IMR-90 (cell line): ENCODE results near the gene P2RX3. TPM values are rescaled to one million over a fixed set of nuclear protein-coding genes. Genes with fewer than 3 reads are reported as not detected.

Experiments
- ATAC-seq: fragments of 200-7000 bp; cut with Tn5 transposase; 2 replicates; pipeline ENCODE4 v1.9.1; 2020; ENCODE audit warnings: low read depth, mild to moderate bottlenecking, moderate library complexity
- BruUV-seq: library from RNA; stranded (reverse); fragments of 400-500 nt; replicated peaks from 2 replicates; lab custom pipeline; 2021; lab: Mats Ljungman, UMichigan
- CTCF ChIA-PET: fragments of 300-600 bp; formaldehyde crosslinking; extraction: SDS; loops from one replicate; lab custom pipeline; 2021; ENCODE audit warnings: antibody characterized with exemption; lab: Yijun Ruan, JAX
- POLR2A ChIA-PET: fragments of 300-600 bp; sonication (Branson Sonifier 250); formaldehyde crosslinking; loops from one replicate; lab custom pipeline; 2022; ENCODE audit warnings: antibody characterized with exemption; ENCODE audit not compliant: unreplicated experiment; lab: Charles Lee
- DNase-seq: peaks from one replicate; pipeline ENCODE4 v3.0.0; 2013
- H2AFZ ChIP-seq: replicated peaks from 2 replicates; pipeline ENCODE3; 2013; ENCODE audit warnings: low read length, mild to moderate bottlenecking; ENCODE audit not compliant: poor library complexity
- H2AK5ac ChIP-seq: 2 replicates; pipeline ENCODE4 v1.6.1; 2013; ENCODE audit warnings: low read depth, low read length, inconsistent platforms
- H2AK9ac ChIP-seq: replicated peaks from 2 replicates; pipeline ENCODE3; 2013; ENCODE audit warnings: mild to moderate bottlenecking, low read depth, low read length, moderate library complexity; ENCODE audit not compliant: poor library complexity
- H2BK120ac ChIP-seq: 2 replicates; pipeline ENCODE4 v1.6.1; 2013; ENCODE audit warnings: low read depth, low read length, inconsistent platforms
- H2BK15ac ChIP-seq: 3 replicates; pipeline ENCODE4 v1.6.1; 2013; ENCODE audit warnings: low read depth, low read length, inconsistent platforms
- H2BK20ac ChIP-seq: 2 replicates; pipeline ENCODE4 v1.6.1; 2013; ENCODE audit warnings: low read depth, mild to moderate bottlenecking, inconsistent platforms, low read length, moderate library complexity
- H2BK5ac ChIP-seq: 2 replicates; pipeline ENCODE4 v1.6.1; 2013; ENCODE audit warnings: mild to moderate bottlenecking, low read depth, low read length, inconsistent platforms; ENCODE audit not compliant: poor library complexity, severe bottlenecking
- H3K14ac ChIP-seq: replicated peaks from 2 replicates; pipeline ENCODE4 v1.6.1; 2013; ENCODE audit warnings: low read depth, low read length, inconsistent platforms
- H3K18ac ChIP-seq: 2 replicates; pipeline ENCODE4 v1.6.1; 2013; ENCODE audit warnings: low read depth, low read length, control low read depth
- H3K23ac ChIP-seq: 2 replicates; pipeline ENCODE4 v1.6.1; 2013; ENCODE audit warnings: low read depth, low read length, inconsistent platforms
- H3K27ac ChIP-seq: 2 replicates; pipeline ENCODE4 v1.5.1; 2013; ENCODE audit warnings: mild to moderate bottlenecking, control low read depth, low read length; ENCODE audit not compliant: insufficient read depth
- H3K27me3 ChIP-seq: 2 replicates; pipeline ENCODE4 v1.6.1; 2013; ENCODE audit warnings: low read length; ENCODE audit not compliant: control insufficient read depth, insufficient read depth
- H3K36me3 ChIP-seq: 2 replicates; pipeline ENCODE4 v1.6.1; 2013; ENCODE audit warnings: low read length, mixed read lengths; ENCODE audit not compliant: control insufficient read depth, insufficient read depth
- H3K4ac ChIP-seq: 2 replicates; pipeline ENCODE4 v1.6.1; 2013; ENCODE audit warnings: low read depth, low read length, inconsistent platforms
- H3K4me1 ChIP-seq: 2 replicates; pipeline ENCODE4 v1.6.1; 2013; ENCODE audit warnings: low read length, mixed read lengths; ENCODE audit not compliant: control insufficient read depth, insufficient read depth
- H3K4me2 ChIP-seq: 2 replicates; pipeline ENCODE4 v1.6.1; 2013; ENCODE audit warnings: low read depth, mild to moderate bottlenecking, control low read depth, low read length, moderate library complexity
- H3K4me3 ChIP-seq: 2 replicates; pipeline ENCODE4 v1.5.1; 2013; ENCODE audit warnings: low read depth, mild to moderate bottlenecking, control low read depth, low read length, moderate library complexity; ENCODE audit not compliant: insufficient read depth
- H3K56ac ChIP-seq: 2 replicates; pipeline ENCODE4 v1.6.1; 2013; ENCODE audit warnings: low read length, inconsistent platforms; ENCODE audit not compliant: insufficient read depth; ENCODE audit errors: extremely low read depth
- H3K79me1 ChIP-seq, 2 experiments: 2 replicates each; pipeline ENCODE4 v1.6.1; 2013; ENCODE audit warnings: low read length in 2 of 2, inconsistent platforms in 1 of 2, low read depth in 1 of 2
- H3K9ac ChIP-seq: 2 replicates; pipeline ENCODE4 v1.6.1; 2013; ENCODE audit warnings: low read depth, low read length, control low read depth
- H3K9me1 ChIP-seq: 2 replicates; pipeline ENCODE4 v1.6.1; 2013; ENCODE audit warnings: low read length, inconsistent platforms; ENCODE audit not compliant: insufficient read depth
- H3K9me3 ChIP-seq: 2 replicates; pipeline ENCODE4 v1.6.1; 2013; ENCODE audit warnings: low read length; ENCODE audit not compliant: control insufficient read depth, insufficient read depth
- H4K20me1 ChIP-seq: 2 replicates; pipeline ENCODE4 v1.6.1; 2013; ENCODE audit warnings: low read length, inconsistent platforms; ENCODE audit not compliant: insufficient read depth
- H4K5ac ChIP-seq: 2 replicates; pipeline ENCODE4 v1.6.1; 2013; ENCODE audit warnings: mild to moderate bottlenecking, low read depth, low read length, control low read depth
- H4K8ac ChIP-seq, 2 experiments: 2 replicates each; pipeline ENCODE4 v1.6.1; 2013; ENCODE audit warnings: low read depth in 2 of 2, low read length in 2 of 2, control low read depth in 1 of 2, inconsistent platforms in 1 of 2
- H4K91ac ChIP-seq: 2 replicates; pipeline ENCODE4 v1.6.1; 2013; ENCODE audit warnings: low read depth, low read length, inconsistent platforms; ENCODE audit not compliant: insufficient read depth
- CEBPB ChIP-seq: IDR thresholded peaks from 2 replicates; pipeline ENCODE4 v1.6.1; 2012; ENCODE audit warnings: low read depth, low read length, improper control_type of control experiment
- CHD1 ChIP-seq: IDR thresholded peaks from 2 replicates; pipeline ENCODE4 v1.6.1; 2012; ENCODE audit warnings: low read depth, low read length, improper control_type of control experiment
- FOS ChIP-seq: fragments of 150-350 bp; IDR thresholded peaks from 2 replicates; pipeline ENCODE4 v1.6.1; 2016; ENCODE audit warnings: low read depth, low read length
- MAFK ChIP-seq: IDR thresholded peaks from 2 replicates; pipeline ENCODE4 v1.6.1; 2012; ENCODE audit warnings: low read depth, low read length, improper control_type of control experiment
- NFE2L2 ChIP-seq: fragments of 150-350 bp; IDR thresholded peaks from 2 replicates; pipeline ENCODE4 v1.6.1; 2016; ENCODE audit warnings: low read depth, mild to moderate bottlenecking, low read length
- RAD21 ChIP-seq: IDR thresholded peaks from 2 replicates; pipeline ENCODE4 v1.6.1; 2012; ENCODE audit warnings: low read length, improper control_type of control experiment
- RCOR1 ChIP-seq: IDR thresholded peaks from 2 replicates; pipeline ENCODE4 v1.6.1; 2012; ENCODE audit warnings: mild to moderate bottlenecking, low read length, improper control_type of control experiment; ENCODE audit not compliant: insufficient replicate concordance
- WGBS, 2 experiments: methylation state at CpG; one replicate each; pipeline versions ENCODE4 v1.1.5 to v1.1.7; 2013; ENCODE audit warnings: missing lambda C conversion rate in 2 of 2; ENCODE audit not compliant: insufficient read length in 1 of 2; ENCODE audit errors: extremely low coverage in 2 of 2; 5-methylcytosine and 5-hydroxymethylcytosine counted together
- dilution Hi-C: fragments of 300-500 bp; cut with HindIII; formaldehyde crosslinking; loops from one replicate; pipeline ENCODE4 v1.14.3; 2018; ENCODE audit warnings: low sequenced_read_pairs; ENCODE audit not compliant: unreplicated experiment
- in situ Hi-C: fragments of 300-500 bp; cut with MboI; formaldehyde crosslinking; loops from 3 replicates; pipeline ENCODE4 v1.14.3; 2019; ENCODE audit warnings: low sequenced_read_pairs, inconsistent platforms, mixed read lengths
- intact Hi-C: fragments of 100-400 bp; cut with micrococcal nuclease; formaldehyde crosslinking; loops from 2 replicates; pipeline ENCODE4 v1.10.0; 2022
- polyA plus RNA-seq, 3 experiments: library from polyadenylated mRNA; depleted of rRNA; stranded (reverse); fragments of >200 nt; gene quantifications; 2 replicates each; pipeline ENCODE4 v1.2.3, GENCODE V29; 2012; ENCODE audit warnings: low replicate concordance in 1 of 3
- total RNA-seq: library from RNA; depleted of rRNA; stranded (reverse); fragments of >200 nt; gene quantifications from 2 replicates; pipeline ENCODE4 v1.2.3, GENCODE V29; 2012

Gene P2RX3
- total and polyA plus RNA-seq, 2 of the 4 experiments (the other 2 are of a cell fraction): not detected

DNA sequence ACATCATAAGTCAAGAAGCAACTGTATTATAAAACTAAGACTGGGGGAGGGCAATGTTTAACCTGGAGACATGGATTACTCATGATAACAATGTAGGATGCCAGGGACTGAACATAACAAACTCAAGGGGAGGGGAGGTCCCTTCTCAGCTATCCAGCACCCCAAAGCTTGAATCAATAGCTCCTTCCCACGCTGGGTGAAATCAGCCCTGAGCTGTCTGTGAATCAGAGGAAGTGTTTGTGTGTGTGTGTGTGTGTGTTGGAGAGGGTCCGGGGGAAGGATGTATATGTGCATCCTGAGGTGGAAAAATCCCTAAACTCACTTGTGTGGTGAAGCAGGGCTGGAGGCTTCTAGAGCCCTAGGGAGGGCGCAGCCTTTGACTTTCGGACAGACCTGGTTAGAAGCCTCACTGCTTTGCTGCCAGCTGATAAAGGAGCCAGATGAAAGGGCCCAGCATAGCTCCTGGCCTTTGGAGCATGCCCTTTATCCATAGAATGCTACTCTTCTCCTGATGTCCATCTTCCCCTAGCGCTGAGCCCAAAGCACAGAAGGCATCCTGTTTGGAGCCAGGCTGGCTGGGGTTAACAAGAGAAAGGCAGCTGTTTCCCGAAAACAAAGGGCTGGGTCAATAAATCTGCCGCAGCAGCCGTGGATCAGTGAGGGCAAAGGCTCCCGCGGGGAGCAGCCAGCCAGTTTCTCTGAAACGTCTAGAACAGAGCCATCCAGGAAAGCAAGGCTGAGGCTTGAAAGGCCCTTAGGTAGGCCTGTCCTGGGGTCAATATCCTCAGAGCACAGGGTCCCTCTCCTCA, 49.2 kb upstream of the P2RX3 start (continued):
- TF ChIP-seq RAD21: no peak
- TF ChIP-seq RCOR1: no peak
- no peak for TF ChIP-seq MAFK

DNA sequence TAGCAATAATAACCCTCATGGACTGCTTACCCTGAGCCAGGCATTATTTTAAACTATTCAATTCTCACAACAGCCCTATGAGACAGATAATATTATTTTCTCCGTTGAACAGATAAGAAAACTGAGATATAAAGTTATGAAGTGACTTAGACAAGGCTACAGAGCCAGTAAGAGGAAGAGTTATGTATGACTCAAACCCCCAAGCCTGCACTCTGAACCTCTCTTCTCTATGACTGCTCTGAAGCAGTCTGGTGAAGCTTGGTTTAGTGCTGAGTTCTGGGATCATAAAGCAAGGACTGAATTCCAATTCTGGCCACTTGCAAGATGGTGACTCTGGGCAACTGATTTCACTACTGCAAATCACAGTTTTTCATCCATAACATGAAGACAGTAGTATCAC, 47.9 kb upstream of the P2RX3 start:
- Histone ChIP-seq H2BK15ac (no peak overlapping the region; the same call in 2 of the 3 replicates), H2AK5ac (peak overlapping the region; percentile 42; the same call in 1 of the 2 replicates), H3K27me3 (no peaks in the 10 kb centered on the region), H2BK20ac (no peak overlapping the region), H2AK9ac (no peak overlapping the region), H3K4me2 (peak overlapping the region; percentile 34; the same call in 1 of the 2 replicates), H3K9me1 (peaks cover 26% of the 10 kb centered on the region), H3K79me1 (no peaks in the 10 kb centered on the region), H3K14ac (0 out of 2 replicates have a peak overlapping the region, but pooled peaks have one; percentile 64), H4K8ac (no peak overlapping the region), H3K9me3 (no peaks in the 10 kb centered on the region), H3K23ac (no peak overlapping the region), H3K4me3 (no peak overlapping the region), H2BK5ac (peak overlapping the region; percentile 68), H3K56ac (no peak overlapping the region), H4K91ac (no peak overlapping the region), H3K4ac (no peak overlapping the region), H3K27ac (no peak overlapping the region), H2BK120ac (no peak overlapping the region), H4K5ac (no peak overlapping the region), H4K20me1 (no peaks in the 10 kb centered on the region), H3K18ac (0 out of 2 replicates have a peak overlapping the region, but pooled peaks have one; percentile 11), H2AFZ (peak overlapping the region; percentile 19), H3K9ac (no peak overlapping the region), H3K4me1 (peaks cover 29% of the 10 kb centered on the region), H3K36me3 (no peaks in the 10 kb centered on the region)
- WGBS, 2 experiments: no CpG with 5 or more reads among the region's 1 CpG
- dilution Hi-C loops: no loop called here
- ATAC-seq: peak; percentile 77
- intact Hi-C loops: no loop called here
- ChIA-PET CTCF (no interaction called here), POLR2A (interaction anchor here (0.6 kb wide), 1 partner anchor 31 kb away, joined by 4 read pairs; no protein-coding TSS in a partner anchor)
- BruUV-seq: no TSS peak
- no peak for TF ChIP-seq RAD21
- no peak for TF ChIP-seq NFE2L2
- TF ChIP-seq CEBPB: no peak
- no peak for TF ChIP-seq CHD1
- no peak for TF ChIP-seq MAFK
- TF ChIP-seq FOS: no peak
- DNase-seq: peak; percentile 85
- in situ Hi-C loops: no loop called here
